NCI-H2227 treated with DMSO at 0.1 percent for 48 hours (cell line): ENCODE data around the gene PRRT1.
"Not testable (repeated sequence)": the region's sequence is repeated elsewhere in the genome, so short reads cannot be mapped to it uniquely, and the experiment has no call there.

Experiments
- DNase-seq: peaks from one replicate; lab custom pipeline; 2025; lab: John Stamatoyannopoulos, UW

PRRT1 gene

DNA sequence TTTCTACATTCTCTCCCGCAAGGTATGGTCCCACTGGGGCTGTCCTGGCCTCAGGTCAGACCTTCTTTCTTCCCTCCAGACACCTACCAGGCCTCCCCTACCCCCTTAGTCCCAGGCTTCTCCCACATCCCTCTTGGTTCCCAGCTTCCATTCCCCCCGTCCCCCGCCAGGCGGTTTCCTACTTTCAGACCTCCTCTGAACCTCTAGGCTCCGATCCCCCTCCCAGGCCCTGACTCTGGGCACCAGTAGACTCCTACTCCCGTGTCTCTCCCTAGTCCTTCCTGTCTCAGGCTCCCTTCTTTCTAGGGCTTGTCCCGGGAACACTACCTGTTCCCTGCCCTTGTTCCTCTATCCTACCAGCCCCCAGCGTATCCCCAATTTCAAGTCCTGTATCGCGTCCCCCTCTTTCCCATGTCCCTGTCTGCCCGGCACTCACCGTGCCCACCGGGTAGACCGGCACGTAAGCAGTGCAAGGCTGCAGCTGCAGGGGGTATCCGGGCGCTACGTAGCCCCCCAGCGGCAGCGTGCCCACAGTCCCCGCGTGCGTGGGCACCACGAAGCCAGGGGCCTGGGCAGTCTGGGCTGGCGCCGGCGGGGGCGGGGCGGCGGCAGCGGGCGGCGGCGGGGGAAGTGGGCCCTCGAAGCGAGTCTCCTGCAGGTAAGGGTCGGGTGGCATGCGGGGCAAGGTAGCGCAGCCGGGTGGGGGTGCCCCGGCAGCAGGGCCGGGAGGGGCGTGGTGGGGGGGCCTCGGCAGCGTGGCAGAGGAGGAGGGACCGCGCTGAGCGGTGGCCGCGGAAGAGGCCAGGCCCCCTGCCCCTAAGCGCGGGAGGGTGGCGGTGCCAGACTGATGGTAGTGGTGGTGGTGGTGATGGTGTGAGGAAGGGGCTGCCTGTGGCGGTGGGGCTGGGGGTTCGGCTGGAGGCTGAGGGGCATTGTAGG, 1.5 kb downstream of the PRRT1 start:
- DNase-seq = no peak

- DNase-seq = no peak
Observed at GRCh38 chr6:32149092-32149755, 2.5 kb downstream of the PRRT1 start.

- DNase-seq = no peak
Observed at GRCh38 chr6:32148289-32149091, 3.2 kb downstream of the PRRT1 start.

GRCh38 chr6:32147401-32148132, 4.2 kb downstream of the PRRT1 start:
- no peak for DNase-seq

DNA sequence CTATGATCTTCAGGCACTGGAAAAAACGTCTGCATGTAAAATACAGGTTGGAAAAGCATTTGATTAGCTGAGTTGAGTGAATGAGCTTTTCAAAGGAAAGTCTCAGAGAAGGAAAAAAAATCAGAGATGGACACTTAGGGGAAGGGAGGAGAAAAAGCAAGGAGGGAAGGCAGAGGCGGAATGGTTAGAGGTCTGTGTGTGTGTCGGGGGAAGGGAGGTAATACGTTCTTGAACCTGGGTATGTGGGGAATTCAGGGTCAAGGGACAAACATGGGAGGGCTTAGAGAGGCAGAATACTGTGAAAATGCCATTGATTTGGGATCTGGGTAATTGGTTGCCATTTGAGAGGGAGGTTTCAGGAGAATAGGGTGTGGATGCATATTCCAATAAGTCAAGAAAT, 5.1 kb downstream of the PRRT1 start:
- DNase-seq = no peak

- DNase-seq = no peak
Observed at GRCh38 chr6:32146287-32146686, 5.5 kb downstream of the PRRT1 start.

DNA sequence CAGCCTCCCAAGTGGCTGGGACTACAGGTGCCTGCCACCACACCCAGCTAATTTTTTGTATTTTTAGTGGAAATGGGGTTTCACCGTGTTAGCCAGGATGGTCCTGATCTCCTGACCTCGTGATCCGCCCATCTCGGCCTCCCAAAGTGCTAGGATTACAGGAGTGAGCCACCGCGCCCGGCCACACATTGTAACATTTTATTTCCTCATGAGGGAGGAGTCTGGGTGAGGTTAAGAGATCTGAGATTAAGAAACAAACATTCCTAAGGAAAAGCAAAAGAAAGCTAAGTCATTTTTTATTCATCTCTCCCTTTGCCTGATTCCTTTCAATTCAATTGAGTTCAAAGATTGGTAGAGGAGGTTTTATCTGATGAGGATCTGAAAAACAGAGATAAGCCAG, 7.5 kb downstream of the PRRT1 start:
- not testable (repeated sequence) for DNase-seq

DNA sequence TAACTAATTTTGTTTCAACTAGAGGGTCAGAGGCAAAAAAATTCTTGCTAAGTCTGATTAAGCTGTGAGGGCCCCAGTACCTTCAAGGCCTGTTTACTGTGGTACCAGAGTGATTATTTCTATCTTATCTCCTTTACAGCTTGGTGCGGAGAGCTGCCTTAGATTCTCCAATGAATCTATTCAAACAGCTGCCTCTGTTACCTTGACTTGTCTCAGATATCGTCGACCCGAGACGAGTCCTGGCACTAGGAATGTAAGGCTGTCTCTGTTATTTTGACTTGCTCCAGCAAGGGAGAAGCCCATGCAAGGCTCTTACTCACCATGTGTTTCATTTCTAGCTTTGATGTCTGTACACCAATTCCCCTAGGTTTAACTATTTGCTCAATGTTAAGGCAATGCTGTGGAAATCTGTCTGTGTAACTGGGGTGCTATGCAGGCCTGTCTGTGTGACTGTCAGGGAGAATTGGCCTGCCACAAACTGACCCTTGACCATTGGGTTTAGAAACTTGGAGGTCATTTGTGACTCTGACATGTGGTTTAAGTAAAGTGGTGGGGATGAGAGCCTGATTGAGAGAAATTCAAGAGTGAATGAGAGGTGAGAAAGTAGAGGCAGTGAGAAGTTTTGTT, 11.2 kb downstream of the PRRT1 start:
- DNase-seq = no peak

GRCh38 chr6:32139590-32139989, 12.1 kb downstream of the PRRT1 start:
- no peak for DNase-seq

DNA sequence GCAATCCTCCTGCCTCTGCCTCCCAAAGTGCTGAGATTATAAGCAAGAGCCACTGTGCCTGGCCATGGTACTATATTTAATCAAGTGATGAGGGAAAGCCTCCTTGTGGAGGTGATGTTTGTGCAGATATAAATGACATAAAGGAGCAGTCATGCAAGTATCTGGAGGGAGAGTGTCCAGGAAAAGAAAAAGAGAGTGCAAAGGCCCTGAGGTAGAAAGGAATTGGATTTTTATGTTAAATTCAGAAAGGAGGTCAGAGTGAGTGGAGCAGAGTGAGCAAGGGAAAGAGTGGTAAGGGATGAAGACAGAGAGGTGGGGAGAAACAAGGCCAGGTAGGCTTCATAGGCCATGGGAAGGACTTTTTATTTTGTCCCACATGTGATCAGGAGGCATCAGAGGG, 14.3 kb downstream of the PRRT1 start:
- DNase-seq = no peak

DNA sequence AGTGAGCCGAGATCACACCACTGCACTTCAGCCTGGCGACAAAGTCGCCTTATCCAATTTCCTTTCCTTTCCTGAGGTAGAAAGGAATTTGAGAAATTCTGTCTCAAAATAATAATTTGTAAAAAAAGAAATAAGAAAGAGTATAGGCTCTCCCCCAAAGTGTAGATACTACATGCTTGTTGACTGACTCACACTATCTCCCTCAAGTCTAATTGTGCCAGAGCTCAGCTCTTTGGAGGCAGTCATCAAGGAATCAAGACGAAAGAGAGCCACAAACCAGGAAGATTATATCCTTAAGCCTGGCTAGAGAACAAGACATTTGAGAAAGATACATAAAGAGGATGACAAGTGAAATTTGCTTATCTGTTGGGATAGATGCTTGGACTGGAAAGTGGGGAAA, 18.0 kb downstream of the PRRT1 start:
- DNase-seq = no peak

- DNase-seq = no peak
Observed at GRCh38 chr6:32132110-32132509, 19.6 kb downstream of the PRRT1 start.

DNA sequence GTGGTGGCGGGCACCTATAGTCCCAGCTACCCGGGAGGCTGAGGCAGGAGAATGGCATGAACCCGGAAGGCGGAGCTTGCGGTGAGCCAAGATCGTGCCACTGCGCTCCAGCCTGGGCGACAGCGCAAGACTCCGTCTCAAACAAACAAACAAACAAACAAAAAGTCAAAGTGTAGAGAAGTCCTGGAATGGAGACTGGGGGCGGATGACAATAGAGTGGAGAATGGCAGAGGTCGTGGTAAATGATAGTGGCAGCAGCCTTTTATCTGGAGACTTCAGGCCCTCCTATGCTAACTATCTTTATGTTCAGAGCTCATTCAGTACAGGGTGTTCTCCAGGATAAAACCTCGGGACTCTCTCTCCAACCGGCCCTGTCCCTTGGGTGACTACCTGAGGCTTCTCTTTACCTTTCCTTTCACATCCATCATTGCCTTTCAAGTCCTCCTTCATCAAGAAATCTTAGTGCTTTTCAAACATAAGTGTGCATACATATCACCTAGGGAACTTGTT, 20.2 kb downstream of the PRRT1 start:
- DNase-seq = no peak

GRCh38 chr6:32129297-32130088, 22.2 kb downstream of the PRRT1 start:
- DNase-seq = peak; percentile 71

DNA sequence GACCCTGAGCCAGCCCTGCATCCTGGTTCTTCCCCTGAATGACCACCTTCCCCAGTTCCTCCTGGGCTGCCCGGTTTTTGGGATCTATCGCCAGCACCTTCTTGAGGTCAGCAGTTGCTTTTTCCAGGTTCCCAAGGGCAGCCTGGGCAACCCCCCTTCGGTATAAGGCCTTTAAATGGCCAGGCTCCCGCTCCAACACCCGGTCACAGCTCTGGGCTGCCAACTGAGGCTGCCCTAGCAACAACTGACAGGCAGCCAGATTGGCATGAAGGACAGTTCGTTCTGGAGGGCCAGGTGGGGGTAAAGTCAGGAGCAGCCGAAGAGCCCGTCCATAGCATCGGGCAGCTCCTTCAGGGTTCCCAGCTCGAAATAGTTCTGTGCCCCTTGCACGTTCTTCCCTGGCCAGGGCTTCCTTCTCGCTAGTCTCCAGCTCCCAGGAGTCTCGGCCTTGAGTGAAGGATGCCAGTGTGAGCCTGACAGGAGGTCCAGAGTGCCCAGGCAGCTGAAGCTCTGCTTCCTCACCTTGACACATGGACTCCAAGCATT, 22.9 kb downstream of the PRRT1 start:
- no peak for DNase-seq

- DNase-seq = peak; percentile 99
Observed at GRCh38 chr6:32127717-32128592, 23.8 kb downstream of the PRRT1 start, which contains the start of gene ATF6B. Gene ATF6B, minus strand, starts transcription at chr6:32128246. Its CDS starts 39 bp downstream, at chr6:32128207.

DNA sequence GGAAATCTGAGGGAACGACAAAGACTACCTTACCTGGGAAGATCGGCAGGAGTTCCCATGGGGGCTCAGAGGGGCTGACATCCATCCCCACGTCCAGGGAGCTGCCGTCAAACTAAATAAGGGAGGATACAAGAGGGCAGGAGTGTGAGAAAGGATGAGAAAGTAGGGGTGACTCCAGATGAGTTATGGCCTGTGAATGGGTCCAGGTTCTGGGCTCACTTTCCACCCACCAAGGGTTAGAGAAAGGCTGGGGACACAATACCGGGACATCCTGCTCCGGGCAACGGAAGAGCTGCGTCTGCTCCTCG, 24.4 kb downstream of the PRRT1 start:
- no peak for DNase-seq

- no peak for DNase-seq
Observed at GRCh38 chr6:32126880-32127279, 24.9 kb downstream of the PRRT1 start.

DNA sequence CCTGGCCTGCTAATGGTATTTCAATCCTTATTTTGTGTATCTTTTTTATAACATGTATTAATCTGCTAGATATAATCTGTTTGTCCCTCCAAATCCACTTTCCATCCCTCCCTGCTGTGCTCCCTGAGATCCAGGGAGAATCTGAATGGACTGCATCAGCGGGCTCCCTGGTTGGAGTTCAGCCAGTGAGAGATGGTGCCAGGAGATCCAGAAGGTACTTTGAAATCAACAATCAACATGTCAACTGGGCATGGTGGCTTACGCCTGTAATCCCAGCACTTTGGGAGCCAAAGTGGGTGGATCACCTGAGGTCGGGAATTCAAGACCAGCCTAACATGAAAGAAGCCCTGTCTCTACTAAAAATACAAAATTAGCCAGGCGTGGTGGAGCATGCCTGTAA, 28.1 kb downstream of the PRRT1 start:
- no peak for DNase-seq
